AG04449 (cell line): ENCODE results near the gene SLC5A11.
"Not testable (repeated sequence)": the region's sequence is repeated elsewhere in the genome, so short reads cannot be mapped to it uniquely, and the experiment has no call there.

Experiments used
- CTCF ChIA-PET: fragments of 350-600 bp; formaldehyde crosslinking; extraction: SDS; loops from one replicate; lab custom pipeline; 2021; ENCODE audit warnings: antibody characterized with exemption; lab: Yijun Ruan, JAX
- POLR2A ChIA-PET: fragments of 400-600, 350-600 bp; formaldehyde crosslinking; extraction: SDS; loops from one replicate; lab custom pipeline; 2020; ENCODE audit warnings: antibody characterized with exemption, inconsistent platforms; lab: Yijun Ruan, JAX
- DNase-seq: peaks from one replicate; pipeline ENCODE4 v3.0.0-alpha.2; 2010; ENCODE audit warnings: low read depth, low spot score
- H3K4me3 ChIP-seq: 2 replicates; pipeline ENCODE4 v1.5.1; 2011; ENCODE audit warnings: low read depth, mild to moderate bottlenecking, control low read depth, low read length
- CTCF ChIP-seq: IDR thresholded peaks from one replicate; pipeline ENCODE4 v1.5.1; 2011; ENCODE audit warnings: mild to moderate bottlenecking, moderate library complexity, low read length, control low read depth, inconsistent platforms; ENCODE audit not compliant: insufficient read depth; ENCODE audit errors: missing control alignments

SLC5A11 gene

GRCh38 chr16:24853830-24854229 is 8.1 kb downstream of the SLC5A11 start:
- POLR2A ChIA-PET, result no interaction called here
- CTCF ChIA-PET, result interaction anchor here (2.4 kb wide), 1 partner anchor 52 kb away, joined by 9 read pairs; no protein-coding TSS in a partner anchor
- no peak for DNase-seq
- TF ChIP-seq CTCF, result no peak
- no peak overlapping the region for H3K4me3 ChIP-seq

GRCh38 chr16:24854607-24855171 is 8.9 kb downstream of the SLC5A11 start:
- POLR2A ChIA-PET, result no interaction called here
- no peak for DNase-seq
- no peak for TF ChIP-seq CTCF
- CTCF ChIA-PET, result interaction anchor here (2.4 kb wide), 1 partner anchor 52 kb away, joined by 9 read pairs; no protein-coding TSS in a partner anchor
- H3K4me3 ChIP-seq, result no peak overlapping the region

GRCh38 chr16:24855678-24856077 is 9.9 kb downstream of the SLC5A11 start:
- POLR2A ChIA-PET, result no interaction called here
- no peak overlapping the region for H3K4me3 ChIP-seq
- TF ChIP-seq CTCF, result no peak
- DNase-seq, result no peak
- CTCF ChIA-PET, result no interaction called here

- H3K4me3 ChIP-seq, POLR2A ChIA-PET, DNase-seq: not testable (repeated sequence)
- CTCF ChIA-PET, result interaction anchor here (1.1 kb wide), 1 partner anchor 22 kb away, joined by 4 read pairs; no protein-coding TSS in a partner anchor
These were observed 11.1 kb downstream of the SLC5A11 start for GRCh38 chr16:24856871-24857270.

- ChIA-PET CTCF (interaction anchor here (1.5 kb wide), 1 partner anchor 42 kb away, joined by 3 read pairs; no protein-coding TSS in a partner anchor), POLR2A (no interaction called here)
- DNase-seq, result no peak
- TF ChIP-seq CTCF, result no peak
- no peak overlapping the region for H3K4me3 ChIP-seq
These were observed 12.7 kb downstream of the SLC5A11 start for GRCh38 chr16:24858219-24859041.

- no peak overlapping the region for H3K4me3 ChIP-seq
- no peak for DNase-seq
- ChIA-PET POLR2A (no interaction called here), CTCF (no interaction called here)
- no peak for TF ChIP-seq CTCF
These were observed 15.7 kb downstream of the SLC5A11 start for GRCh38 chr16:24861461-24861860.
